IMR-90 (cell line): Measurements from ENCODE around the gene NKAIN4. TPM values are rescaled to one million over a fixed set of nuclear protein-coding genes. Genes with fewer than 3 reads are reported as not detected.
A peak's percentile ranks its signal among the peaks of the same experiment; 100 is the strongest.

Source experiments
- ATAC-seq: fragments of 200-7000 bp; cut with Tn5 transposase; 2 replicates; pipeline ENCODE4 v1.9.1; 2020; ENCODE audit warnings: low read depth, mild to moderate bottlenecking, moderate library complexity
- Bru-seq: library from RNA; stranded (reverse); fragments of 400-500 nt; gene quantifications from one replicate; lab custom pipeline; 2021; lab: Mats Ljungman, UMichigan
- BruChase-seq, 2 experiments: library from RNA; stranded (reverse); fragments of 400-500 nt; gene quantifications; one replicate each; lab custom pipeline; 2021; lab: Mats Ljungman, UMichigan
- BruUV-seq: library from RNA; stranded (reverse); fragments of 400-500 nt; replicated peaks from 2 replicates; lab custom pipeline; 2021; lab: Mats Ljungman, UMichigan
- CTCF ChIA-PET: fragments of 300-600 bp; formaldehyde crosslinking; extraction: SDS; loops from one replicate; lab custom pipeline; 2021; ENCODE audit warnings: antibody characterized with exemption; lab: Yijun Ruan, JAX
- POLR2A ChIA-PET: fragments of 300-600 bp; sonication (Branson Sonifier 250); formaldehyde crosslinking; loops from one replicate; lab custom pipeline; 2022; ENCODE audit warnings: antibody characterized with exemption; ENCODE audit not compliant: unreplicated experiment; lab: Charles Lee
- DNase-seq: peaks from one replicate; pipeline ENCODE4 v3.0.0; 2013
- H2AFZ ChIP-seq: replicated peaks from 2 replicates; pipeline ENCODE3; 2013; ENCODE audit warnings: low read length, mild to moderate bottlenecking; ENCODE audit not compliant: poor library complexity
- H2AK5ac ChIP-seq: 2 replicates; pipeline ENCODE4 v1.6.1; 2013; ENCODE audit warnings: low read depth, low read length, inconsistent platforms
- H2AK9ac ChIP-seq: replicated peaks from 2 replicates; pipeline ENCODE3; 2013; ENCODE audit warnings: mild to moderate bottlenecking, low read depth, low read length, moderate library complexity; ENCODE audit not compliant: poor library complexity
- H2BK120ac ChIP-seq: 2 replicates; pipeline ENCODE4 v1.6.1; 2013; ENCODE audit warnings: low read depth, low read length, inconsistent platforms
- H2BK15ac ChIP-seq: 3 replicates; pipeline ENCODE4 v1.6.1; 2013; ENCODE audit warnings: low read depth, low read length, inconsistent platforms
- H2BK20ac ChIP-seq: 2 replicates; pipeline ENCODE4 v1.6.1; 2013; ENCODE audit warnings: low read depth, mild to moderate bottlenecking, inconsistent platforms, low read length, moderate library complexity
- H2BK5ac ChIP-seq: 2 replicates; pipeline ENCODE4 v1.6.1; 2013; ENCODE audit warnings: mild to moderate bottlenecking, low read depth, low read length, inconsistent platforms; ENCODE audit not compliant: poor library complexity, severe bottlenecking
- H3K14ac ChIP-seq: replicated peaks from 2 replicates; pipeline ENCODE4 v1.6.1; 2013; ENCODE audit warnings: low read depth, low read length, inconsistent platforms
- H3K18ac ChIP-seq: 2 replicates; pipeline ENCODE4 v1.6.1; 2013; ENCODE audit warnings: low read depth, low read length, control low read depth
- H3K23ac ChIP-seq: 2 replicates; pipeline ENCODE4 v1.6.1; 2013; ENCODE audit warnings: low read depth, low read length, inconsistent platforms
- H3K27ac ChIP-seq: 2 replicates; pipeline ENCODE4 v1.5.1; 2013; ENCODE audit warnings: mild to moderate bottlenecking, control low read depth, low read length; ENCODE audit not compliant: insufficient read depth
- H3K27me3 ChIP-seq: 2 replicates; pipeline ENCODE4 v1.6.1; 2013; ENCODE audit warnings: low read length; ENCODE audit not compliant: control insufficient read depth, insufficient read depth
- H3K36me3 ChIP-seq: 2 replicates; pipeline ENCODE4 v1.6.1; 2013; ENCODE audit warnings: low read length, mixed read lengths; ENCODE audit not compliant: control insufficient read depth, insufficient read depth
- H3K4ac ChIP-seq: 2 replicates; pipeline ENCODE4 v1.6.1; 2013; ENCODE audit warnings: low read depth, low read length, inconsistent platforms
- H3K4me1 ChIP-seq: 2 replicates; pipeline ENCODE4 v1.6.1; 2013; ENCODE audit warnings: low read length, mixed read lengths; ENCODE audit not compliant: control insufficient read depth, insufficient read depth
- H3K4me2 ChIP-seq: 2 replicates; pipeline ENCODE4 v1.6.1; 2013; ENCODE audit warnings: low read depth, mild to moderate bottlenecking, control low read depth, low read length, moderate library complexity
- H3K4me3 ChIP-seq: 2 replicates; pipeline ENCODE4 v1.5.1; 2013; ENCODE audit warnings: low read depth, mild to moderate bottlenecking, control low read depth, low read length, moderate library complexity; ENCODE audit not compliant: insufficient read depth
- H3K56ac ChIP-seq: 2 replicates; pipeline ENCODE4 v1.6.1; 2013; ENCODE audit warnings: low read length, inconsistent platforms; ENCODE audit not compliant: insufficient read depth; ENCODE audit errors: extremely low read depth
- H3K79me1 ChIP-seq, 2 experiments: 2 replicates each; pipeline ENCODE4 v1.6.1; 2013; ENCODE audit warnings: low read length in 2 of 2, inconsistent platforms in 1 of 2, low read depth in 1 of 2
- H3K9ac ChIP-seq: 2 replicates; pipeline ENCODE4 v1.6.1; 2013; ENCODE audit warnings: low read depth, low read length, control low read depth
- H3K9me1 ChIP-seq: 2 replicates; pipeline ENCODE4 v1.6.1; 2013; ENCODE audit warnings: low read length, inconsistent platforms; ENCODE audit not compliant: insufficient read depth
- H3K9me3 ChIP-seq: 2 replicates; pipeline ENCODE4 v1.6.1; 2013; ENCODE audit warnings: low read length; ENCODE audit not compliant: control insufficient read depth, insufficient read depth
- H4K20me1 ChIP-seq: 2 replicates; pipeline ENCODE4 v1.6.1; 2013; ENCODE audit warnings: low read length, inconsistent platforms; ENCODE audit not compliant: insufficient read depth
- H4K5ac ChIP-seq: 2 replicates; pipeline ENCODE4 v1.6.1; 2013; ENCODE audit warnings: mild to moderate bottlenecking, low read depth, low read length, control low read depth
- H4K8ac ChIP-seq, 2 experiments: 2 replicates each; pipeline ENCODE4 v1.6.1; 2013; ENCODE audit warnings: low read depth in 2 of 2, low read length in 2 of 2, control low read depth in 1 of 2, inconsistent platforms in 1 of 2
- H4K91ac ChIP-seq: 2 replicates; pipeline ENCODE4 v1.6.1; 2013; ENCODE audit warnings: low read depth, low read length, inconsistent platforms; ENCODE audit not compliant: insufficient read depth
- BHLHE40 ChIP-seq: fragments of 150-350 bp; IDR thresholded peaks from 2 replicates; pipeline ENCODE4 v1.6.1; 2016; ENCODE audit warnings: mild to moderate bottlenecking, low read depth, low read length
- CEBPB ChIP-seq: IDR thresholded peaks from 2 replicates; pipeline ENCODE4 v1.6.1; 2012; ENCODE audit warnings: low read depth, low read length, improper control_type of control experiment
- FOS ChIP-seq: fragments of 150-350 bp; IDR thresholded peaks from 2 replicates; pipeline ENCODE4 v1.6.1; 2016; ENCODE audit warnings: low read depth, low read length
- MAFK ChIP-seq: IDR thresholded peaks from 2 replicates; pipeline ENCODE4 v1.6.1; 2012; ENCODE audit warnings: low read depth, low read length, improper control_type of control experiment
- MAZ ChIP-seq: IDR thresholded peaks from 2 replicates; pipeline ENCODE4 v1.6.1; 2012; ENCODE audit warnings: low read depth, mild to moderate bottlenecking, low read length, improper control_type of control experiment, moderate library complexity, borderline replicate concordance
- MXI1 ChIP-seq: IDR thresholded peaks from 2 replicates; pipeline ENCODE4 v1.6.1; 2012; ENCODE audit warnings: low read depth, mild to moderate bottlenecking, low read length, moderate library complexity, borderline replicate concordance
- NFE2L2 ChIP-seq: fragments of 150-350 bp; IDR thresholded peaks from 2 replicates; pipeline ENCODE4 v1.6.1; 2016; ENCODE audit warnings: low read depth, mild to moderate bottlenecking, low read length
- RAD21 ChIP-seq: IDR thresholded peaks from 2 replicates; pipeline ENCODE4 v1.6.1; 2012; ENCODE audit warnings: low read length, improper control_type of control experiment
- RFX5 ChIP-seq: IDR thresholded peaks from 2 replicates; pipeline ENCODE4 v1.8.0; 2012; ENCODE audit warnings: low read depth, mild to moderate bottlenecking, low read length, moderate library complexity
- SMC3 ChIP-seq: fragments of 150-350 bp; IDR thresholded peaks from 2 replicates; pipeline ENCODE4 v1.6.1; 2016; ENCODE audit warnings: low read depth, mild to moderate bottlenecking, antibody characterized with exemption, low read length, moderate library complexity
- WGBS, 2 experiments: methylation state at CpG; one replicate each; pipeline versions ENCODE4 v1.1.5 to v1.1.7; 2013; ENCODE audit warnings: missing lambda C conversion rate in 2 of 2; ENCODE audit not compliant: insufficient read length in 1 of 2; ENCODE audit errors: extremely low coverage in 2 of 2; 5-methylcytosine and 5-hydroxymethylcytosine counted together
- dilution Hi-C: fragments of 300-500 bp; cut with HindIII; formaldehyde crosslinking; loops from one replicate; pipeline ENCODE4 v1.14.3; 2018; ENCODE audit warnings: low sequenced_read_pairs; ENCODE audit not compliant: unreplicated experiment
- in situ Hi-C: fragments of 300-500 bp; cut with MboI; formaldehyde crosslinking; loops from 3 replicates; pipeline ENCODE4 v1.14.3; 2019; ENCODE audit warnings: low sequenced_read_pairs, inconsistent platforms, mixed read lengths
- intact Hi-C: fragments of 100-400 bp; cut with micrococcal nuclease; formaldehyde crosslinking; loops from 2 replicates; pipeline ENCODE4 v1.10.0; 2022
- long read RNA-seq: library from polyadenylated mRNA; unstranded; transcript quantifications from one replicate; pipeline ENCODE4 v2.0.0, GENCODE V29; 2021; ENCODE audit not compliant: unreplicated experiment
- polyA plus RNA-seq, 3 experiments: library from polyadenylated mRNA; depleted of rRNA; stranded (reverse); fragments of >200 nt; gene quantifications; 2 replicates each; pipeline ENCODE4 v1.2.3, GENCODE V29; 2012; ENCODE audit warnings: low replicate concordance in 1 of 3
- total RNA-seq: library from RNA; depleted of rRNA; stranded (reverse); fragments of >200 nt; gene quantifications from 2 replicates; pipeline ENCODE4 v1.2.3, GENCODE V29; 2012; rRNA removed
- TF ChIP-seq, protein P1 (sequence below): conservative IDR thresholded peaks from 2 replicates; pipeline ENCODE4 v1.5.1; 2012; ENCODE audit warnings: mild to moderate bottlenecking, low read depth, low read length, improper control_type of control experiment
- TF ChIP-seq, protein P2 (sequence below): fragments of 150-350 bp; IDR thresholded peaks from 2 replicates; pipeline ENCODE4 v1.6.1; 2017; ENCODE audit warnings: mild to moderate bottlenecking, antibody characterized with exemption, low read length, low read depth
- TF ChIP-seq, protein P3 (sequence below): fragments of 150-350 bp; IDR thresholded peaks from 2 replicates; pipeline ENCODE4 v1.6.1; 2016; ENCODE audit warnings: low read depth, mild to moderate bottlenecking, low read length, moderate library complexity, borderline replicate concordance

The NKAIN4 gene
- total RNA-seq (not detected in 2 replicates), polyA plus RNA-seq (2012; rRNA removed) (not detected in 2 replicates), Bru-seq, nascent RNA (percentile 16 among the genes with signal in this experiment), BruChase-seq, experiment 1, labeled RNA remaining after a 6-hour chase (percentile 20 among the genes with signal in this experiment), BruChase-seq, experiment 2, labeled RNA remaining after a 2-hour chase (percentile 19 among the genes with signal in this experiment)
- polyA plus RNA-seq (2012; cell fraction: cytosol; rRNA removed) = not detected in 2 replicates
- not detected in 2 replicates for polyA plus RNA-seq (2012; cell fraction: nucleus; rRNA removed; ENCODE audit: low replicate concordance)
- long read RNA-seq = 0 reads

DNA sequence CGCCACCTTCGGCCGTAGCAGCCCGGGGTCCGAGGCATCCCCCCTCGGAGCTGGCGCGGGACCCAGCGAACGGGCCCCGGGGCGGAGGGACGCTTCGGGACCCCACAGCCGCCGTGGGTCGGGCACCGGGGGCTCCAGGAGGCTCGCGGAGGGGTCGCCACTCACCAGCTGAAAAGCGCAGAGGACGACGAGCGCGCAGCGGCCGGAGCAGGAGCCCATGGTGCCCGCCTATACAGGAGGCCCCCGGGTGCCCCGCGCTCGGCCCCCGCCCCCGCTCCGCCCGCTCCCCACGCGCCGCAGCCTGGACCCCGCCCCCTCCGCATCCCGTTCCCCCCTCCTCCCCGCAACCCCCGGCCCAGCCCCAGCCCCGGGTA lies at the start of gene NKAIN4:
Gene NKAIN4, minus strand, starts transcription at position 232 of the 374 bp plus-strand sequence. Its CDS starts 13 bp downstream, at position 219.
- H2BK20ac ChIP-seq = no peak within 1 kb of the TSS
- DNase-seq = no peak
- no peak within 1 kb of the TSS for H2BK5ac ChIP-seq
- no peaks in the 10 kb centered on the region for H3K36me3 ChIP-seq
- H4K8ac ChIP-seq = no peak within 1 kb of the TSS
- no peak for TF ChIP-seq MAZ
- TF ChIP-seq MAFK = no peak
- TF ChIP-seq RFX5 = no peak
- no peak for TF ChIP-seq RAD21
- TF ChIP-seq SMC3 = no peak
- no peak for TF ChIP-seq FOS
- TF ChIP-seq CEBPB = no peak
- no peak for TF ChIP-seq BHLHE40
- TF ChIP-seq, protein P1, sequence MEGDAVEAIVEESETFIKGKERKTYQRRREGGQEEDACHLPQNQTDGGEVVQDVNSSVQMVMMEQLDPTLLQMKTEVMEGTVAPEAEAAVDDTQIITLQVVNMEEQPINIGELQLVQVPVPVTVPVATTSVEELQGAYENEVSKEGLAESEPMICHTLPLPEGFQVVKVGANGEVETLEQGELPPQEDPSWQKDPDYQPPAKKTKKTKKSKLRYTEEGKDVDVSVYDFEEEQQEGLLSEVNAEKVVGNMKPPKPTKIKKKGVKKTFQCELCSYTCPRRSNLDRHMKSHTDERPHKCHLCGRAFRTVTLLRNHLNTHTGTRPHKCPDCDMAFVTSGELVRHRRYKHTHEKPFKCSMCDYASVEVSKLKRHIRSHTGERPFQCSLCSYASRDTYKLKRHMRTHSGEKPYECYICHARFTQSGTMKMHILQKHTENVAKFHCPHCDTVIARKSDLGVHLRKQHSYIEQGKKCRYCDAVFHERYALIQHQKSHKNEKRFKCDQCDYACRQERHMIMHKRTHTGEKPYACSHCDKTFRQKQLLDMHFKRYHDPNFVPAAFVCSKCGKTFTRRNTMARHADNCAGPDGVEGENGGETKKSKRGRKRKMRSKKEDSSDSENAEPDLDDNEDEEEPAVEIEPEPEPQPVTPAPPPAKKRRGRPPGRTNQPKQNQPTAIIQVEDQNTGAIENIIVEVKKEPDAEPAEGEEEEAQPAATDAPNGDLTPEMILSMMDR = no peak
- TF ChIP-seq, protein P2, sequence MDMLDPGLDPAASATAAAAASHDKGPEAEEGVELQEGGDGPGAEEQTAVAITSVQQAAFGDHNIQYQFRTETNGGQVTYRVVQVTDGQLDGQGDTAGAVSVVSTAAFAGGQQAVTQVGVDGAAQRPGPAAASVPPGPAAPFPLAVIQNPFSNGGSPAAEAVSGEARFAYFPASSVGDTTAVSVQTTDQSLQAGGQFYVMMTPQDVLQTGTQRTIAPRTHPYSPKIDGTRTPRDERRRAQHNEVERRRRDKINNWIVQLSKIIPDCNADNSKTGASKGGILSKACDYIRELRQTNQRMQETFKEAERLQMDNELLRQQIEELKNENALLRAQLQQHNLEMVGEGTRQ = no peak
- no peak for TF ChIP-seq NFE2L2
- TF ChIP-seq MXI1 = no peak
- TF ChIP-seq, protein P3, sequence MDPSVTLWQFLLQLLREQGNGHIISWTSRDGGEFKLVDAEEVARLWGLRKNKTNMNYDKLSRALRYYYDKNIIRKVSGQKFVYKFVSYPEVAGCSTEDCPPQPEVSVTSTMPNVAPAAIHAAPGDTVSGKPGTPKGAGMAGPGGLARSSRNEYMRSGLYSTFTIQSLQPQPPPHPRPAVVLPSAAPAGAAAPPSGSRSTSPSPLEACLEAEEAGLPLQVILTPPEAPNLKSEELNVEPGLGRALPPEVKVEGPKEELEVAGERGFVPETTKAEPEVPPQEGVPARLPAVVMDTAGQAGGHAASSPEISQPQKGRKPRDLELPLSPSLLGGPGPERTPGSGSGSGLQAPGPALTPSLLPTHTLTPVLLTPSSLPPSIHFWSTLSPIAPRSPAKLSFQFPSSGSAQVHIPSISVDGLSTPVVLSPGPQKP = no peak
- H4K20me1 ChIP-seq = no peaks in the 10 kb centered on the region; the same call in 1 of the 2 replicates
- H3K4me3 ChIP-seq = no peak within 1 kb of the TSS; the same call in 1 of the 2 replicates
- H3K18ac ChIP-seq = no peak within 1 kb of the TSS
- H3K56ac ChIP-seq = no peak within 1 kb of the TSS
- no peak within 1 kb of the TSS for H2BK120ac ChIP-seq
- peak within 1 kb of the TSS; percentile 72 for H2AFZ ChIP-seq
- intact Hi-C loops = no loop called here
- H3K23ac ChIP-seq = no peak within 1 kb of the TSS
- H2AK5ac ChIP-seq = no peak within 1 kb of the TSS
- H2AK9ac ChIP-seq = peak within 1 kb of the TSS; percentile 42
- BruUV-seq = no TSS peak
- in situ Hi-C loops = no loop called here
- dilution Hi-C loops = no loop called here
- H3K27me3 ChIP-seq = peaks cover 79% of the 10 kb centered on the region
- no peak for ATAC-seq
- H3K9me1 ChIP-seq = no peaks in the 10 kb centered on the region
- peaks cover 1% of the 10 kb centered on the region; the same call in 1 of the 2 replicates for H3K9me3 ChIP-seq
- WGBS, 2 experiments = 3% methylated on average over 22 of the region's 46 CpGs; no CpG with 5 or more reads in 1 of the 2 experiments
- H2BK15ac ChIP-seq = no peak within 1 kb of the TSS
- no peak within 1 kb of the TSS for H3K4ac ChIP-seq
- no peak within 1 kb of the TSS for H3K9ac ChIP-seq
- H3K14ac ChIP-seq = no peak within 1 kb of the TSS
- H4K5ac ChIP-seq = no peak within 1 kb of the TSS
- H3K79me1 ChIP-seq = no peaks in the 10 kb centered on the region
- H4K91ac ChIP-seq = no peak within 1 kb of the TSS
- H3K4me1 ChIP-seq = no peaks in the 10 kb centered on the region
- no peak within 1 kb of the TSS for H3K27ac ChIP-seq
- no peak within 1 kb of the TSS; the same call in 1 of the 2 replicates for H3K4me2 ChIP-seq
- ChIA-PET CTCF (no interaction called here), POLR2A (no interaction called here)
